GM23338 (cell line): Measurements from ENCODE around the gene MACF1. TPM values are rescaled to one million over a fixed set of nuclear protein-coding genes. Genes with fewer than 3 reads are reported as not detected.
A peak's percentile ranks its signal among the peaks of the same experiment; 100 is the strongest.

ENCODE experiments used
- ATAC-seq: fragments of 200-7000 bp; cut with Tn5 transposase; 3 replicates; pipeline ENCODE4 v1.9.1; 2020
- DNase-seq: peaks from one replicate; pipeline ENCODE4 v3.0.0-alpha.2; 2015; ENCODE audit warnings: low spot score
- H2AFZ ChIP-seq: fragments of 200-600 bp; sonication (generic); 2 replicates; pipeline ENCODE4 v1.8.0; 2016; ENCODE audit warnings: antibody characterized with exemption, mild to moderate bottlenecking, moderate library complexity
- H3F3A ChIP-seq: fragments of 200-600 bp; sonication (generic); replicated peaks from 2 replicates; pipeline ENCODE4 v1.8.0; 2017; ENCODE audit warnings: antibody characterized with exemption, mixed run types, low read depth
- H3K27ac ChIP-seq: fragments of 200-600 bp; sonication (generic); 2 replicates; pipeline ENCODE4 v1.6.1; 2016; ENCODE audit warnings: low read depth
- H3K27me3 ChIP-seq: fragments of 200-600 bp; sonication (generic); 2 replicates; pipeline ENCODE4 v1.8.0; 2016; ENCODE audit warnings: mild to moderate bottlenecking, mixed run types, moderate library complexity; ENCODE audit not compliant: insufficient read depth
- H3K36me3 ChIP-seq: fragments of 200-600 bp; sonication (generic); 2 replicates; pipeline ENCODE4 v1.8.0; 2016; ENCODE audit warnings: mild to moderate bottlenecking; ENCODE audit not compliant: insufficient read depth
- H3K4me1 ChIP-seq: fragments of 200-600 bp; sonication (generic); 2 replicates; pipeline ENCODE4 v1.8.0; 2016; ENCODE audit warnings: mild to moderate bottlenecking, moderate library complexity; ENCODE audit not compliant: insufficient read depth
- H3K4me2 ChIP-seq: fragments of 200-600 bp; sonication (generic); 2 replicates; pipeline ENCODE4 v1.7.1; 2017; ENCODE audit warnings: mixed run types
- H3K4me3 ChIP-seq: fragments of 200-600 bp; sonication (generic); 2 replicates; pipeline ENCODE4 v1.6.1; 2016; ENCODE audit warnings: mixed run types
- H3K79me2 ChIP-seq: fragments of 200-600 bp; sonication (generic); replicated peaks from 2 replicates; pipeline ENCODE4 v1.8.0; 2017; ENCODE audit warnings: mild to moderate bottlenecking; ENCODE audit not compliant: insufficient read depth
- H3K9me2 ChIP-seq: fragments of 200-600 bp; sonication (generic); 2 replicates; pipeline ENCODE4 v1.8.0; 2017; ENCODE audit not compliant: insufficient read depth
- H4K20me1 ChIP-seq: fragments of 200-600 bp; sonication (generic); replicated peaks from 2 replicates; pipeline ENCODE4 v1.8.0; 2017; ENCODE audit warnings: mild to moderate bottlenecking; ENCODE audit not compliant: insufficient read depth
- H3K27ac Mint-ChIP-seq: 2 replicates; pipeline ENCODE4 v1.8.0; 2020; ENCODE audit warnings: inconsistent platforms, mild to moderate bottlenecking, moderate library complexity, mixed read lengths
- H3K27me3 Mint-ChIP-seq: 3 replicates; pipeline ENCODE4 v1.8.0; 2022; ENCODE audit warnings: low read depth, mild to moderate bottlenecking, moderate library complexity, mixed read lengths, inconsistent platforms; ENCODE audit not compliant: insufficient read depth, poor library complexity
- H3K36me3 Mint-ChIP-seq: 3 replicates; pipeline ENCODE4 v1.8.0; 2021; ENCODE audit warnings: low read depth, mild to moderate bottlenecking, inconsistent platforms, moderate library complexity, mixed read lengths
- H3K4me1 Mint-ChIP-seq: 3 replicates; pipeline ENCODE4 v1.8.0; 2020; ENCODE audit warnings: mild to moderate bottlenecking, inconsistent platforms, mixed read lengths
- H3K4me3 Mint-ChIP-seq: 3 replicates; pipeline ENCODE4 v1.8.0; 2021; ENCODE audit warnings: moderate library complexity, mild to moderate bottlenecking, inconsistent platforms, mixed read lengths
- H3K9me3 Mint-ChIP-seq: 3 replicates; pipeline ENCODE4 v1.8.0; 2020; ENCODE audit warnings: moderate library complexity, mild to moderate bottlenecking, inconsistent platforms, mixed read lengths
- CREB1 ChIP-seq: fragments of 250-450 bp; sonication (Bioruptor Pico); IDR thresholded peaks from 2 replicates; pipeline ENCODE4 v1.5.0; 2020; ENCODE audit warnings: low read depth, mild to moderate bottlenecking, moderate library complexity
- CTCF ChIP-seq, 2 experiments: fragments of 200-600 bp in 1 of 2; sonication (generic) in 1 of 2; conservative IDR thresholded peaks; 2 replicates each; pipeline versions ENCODE4 v1.5.1 to v1.6.1; 2016 to 2017; ENCODE audit warnings: antibody characterized with exemption in 2 of 2, low read depth in 2 of 2, mild to moderate bottlenecking in 2 of 2, moderate library complexity in 1 of 2
- EZH2 ChIP-seq: fragments of 200-600 bp; sonication (generic); IDR thresholded peaks from one replicate; pipeline ENCODE4 v1.8.0; 2017; ENCODE audit warnings: antibody characterized with exemption, mild to moderate bottlenecking, low read depth; ENCODE audit not compliant: unreplicated experiment
- EZH2phosphoT487 ChIP-seq: fragments of 200-600 bp; sonication (generic); IDR thresholded peaks from one replicate; pipeline ENCODE4 v1.8.1; 2018; ENCODE audit warnings: antibody characterized with exemption; ENCODE audit not compliant: unreplicated experiment
- JUNB ChIP-seq: IDR thresholded peaks from one replicate; pipeline ENCODE4 v1.6.1; 2016; ENCODE audit warnings: antibody characterized with exemption; ENCODE audit not compliant: unreplicated experiment
- NANOG ChIP-seq: IDR thresholded peaks from 2 replicates; pipeline ENCODE4 v1.6.1; 2016; ENCODE audit warnings: antibody characterized with exemption, borderline replicate concordance
- POLR2AphosphoS5 ChIP-seq: IDR thresholded peaks from 2 replicates; pipeline ENCODE4 v1.6.1; 2016; ENCODE audit warnings: antibody characterized with exemption, low read depth
- STAT1 ChIP-seq: IDR thresholded peaks from one replicate; pipeline ENCODE4 v1.6.1; 2016; ENCODE audit warnings: antibody characterized with exemption; ENCODE audit not compliant: unreplicated experiment
- ZNF114 ChIP-seq: fragments of 250-450 bp; sonication (Bioruptor Pico); IDR thresholded peaks from 2 replicates; pipeline ENCODE4 v1.5.0; 2020; ENCODE audit warnings: mild to moderate bottlenecking, moderate library complexity
- ZNF331 ChIP-seq: fragments of 250-450 bp; sonication (Bioruptor Pico); IDR thresholded peaks from 2 replicates; pipeline ENCODE4 v1.5.0; 2020; ENCODE audit warnings: low read depth, mild to moderate bottlenecking, moderate library complexity
- polyA plus RNA-seq: library from polyadenylated mRNA; unstranded; fragments of >200 nt; fragmentation: Nextera tagmentation; extraction: Ambion mirVana; gene quantifications from 2 replicates; pipeline ENCODE4 v1.2.1, GENCODE V29; 2016
- total RNA-seq: library from RNA; depleted of rRNA; stranded (reverse); fragments of >200 nt; shearing (Covaris generic); gene quantifications from 2 replicates; pipeline ENCODE4 v1.2.3, GENCODE V29; 2014
- TF ChIP-seq, protein P1 (sequence below): fragments of 250-450 bp; sonication (Bioruptor Pico); IDR thresholded peaks from 2 replicates; pipeline ENCODE4 v1.5.0; 2020; ENCODE audit warnings: mild to moderate bottlenecking, moderate library complexity
- TF ChIP-seq, protein P2 (sequence below): IDR thresholded peaks from one replicate; pipeline ENCODE4 v1.6.1; 2018; ENCODE audit warnings: antibody characterized with exemption; ENCODE audit not compliant: unreplicated experiment
- TF ChIP-seq, protein P3 (sequence below): IDR thresholded peaks from 2 replicates; pipeline ENCODE4 v1.6.1; 2016; ENCODE audit warnings: antibody characterized with exemption

The MACF1 gene
- total and polyA plus RNA-seq, 2 experiments from 2014 or later: 104 to 399 TPM

GRCh38 chr1:39411526-39412478 is 207.3 kb downstream of the MACF1 start:
- Mint-ChIP-seq H3K27ac (no peak overlapping the region), H3K4me1 (peaks cover 55% of the 10 kb centered on the region), H3K36me3 (peaks cover 62% of the 10 kb centered on the region), H3K27me3 (peaks cover 26% of the 10 kb centered on the region), H3K9me3 (peaks cover 35% of the 10 kb centered on the region), H3K4me3 (peak overlapping the region; percentile 69)
- no peak for ATAC-seq
- Histone ChIP-seq H4K20me1 (peaks cover 41% of the 10 kb centered on the region), H3K9me2 (no peaks in the 10 kb centered on the region), H3K27me3 (no peaks in the 10 kb centered on the region), H3F3A (peaks cover 17% of the 10 kb centered on the region), H3K4me3 (peak overlapping the region; percentile 81), H3K4me1 (peaks cover 54% of the 10 kb centered on the region), H3K27ac (no peak overlapping the region), H2AFZ (no peak overlapping the region), H3K4me2 (peak overlapping the region; percentile 83), H3K36me3 (peaks cover 9% of the 10 kb centered on the region), H3K79me2 (peaks cover 63% of the 10 kb centered on the region)
- no peak for DNase-seq
- TF ChIP-seq CTCF (conservative IDR thresholded peaks at IDR 0.05; ENCODE audit: low read depth in 2 of 2) (no peak), EZH2 (no peak), NANOG (no peak), EZH2phosphoT487 (no peak), STAT1 (no peak), CREB1 (no peak), ZNF331 (no peak), JUNB (no peak), ZNF114 (CRISPR knock-in tag) (no peak), POLR2AphosphoS5 (no peak)
- TF ChIP-seq, protein P1, sequence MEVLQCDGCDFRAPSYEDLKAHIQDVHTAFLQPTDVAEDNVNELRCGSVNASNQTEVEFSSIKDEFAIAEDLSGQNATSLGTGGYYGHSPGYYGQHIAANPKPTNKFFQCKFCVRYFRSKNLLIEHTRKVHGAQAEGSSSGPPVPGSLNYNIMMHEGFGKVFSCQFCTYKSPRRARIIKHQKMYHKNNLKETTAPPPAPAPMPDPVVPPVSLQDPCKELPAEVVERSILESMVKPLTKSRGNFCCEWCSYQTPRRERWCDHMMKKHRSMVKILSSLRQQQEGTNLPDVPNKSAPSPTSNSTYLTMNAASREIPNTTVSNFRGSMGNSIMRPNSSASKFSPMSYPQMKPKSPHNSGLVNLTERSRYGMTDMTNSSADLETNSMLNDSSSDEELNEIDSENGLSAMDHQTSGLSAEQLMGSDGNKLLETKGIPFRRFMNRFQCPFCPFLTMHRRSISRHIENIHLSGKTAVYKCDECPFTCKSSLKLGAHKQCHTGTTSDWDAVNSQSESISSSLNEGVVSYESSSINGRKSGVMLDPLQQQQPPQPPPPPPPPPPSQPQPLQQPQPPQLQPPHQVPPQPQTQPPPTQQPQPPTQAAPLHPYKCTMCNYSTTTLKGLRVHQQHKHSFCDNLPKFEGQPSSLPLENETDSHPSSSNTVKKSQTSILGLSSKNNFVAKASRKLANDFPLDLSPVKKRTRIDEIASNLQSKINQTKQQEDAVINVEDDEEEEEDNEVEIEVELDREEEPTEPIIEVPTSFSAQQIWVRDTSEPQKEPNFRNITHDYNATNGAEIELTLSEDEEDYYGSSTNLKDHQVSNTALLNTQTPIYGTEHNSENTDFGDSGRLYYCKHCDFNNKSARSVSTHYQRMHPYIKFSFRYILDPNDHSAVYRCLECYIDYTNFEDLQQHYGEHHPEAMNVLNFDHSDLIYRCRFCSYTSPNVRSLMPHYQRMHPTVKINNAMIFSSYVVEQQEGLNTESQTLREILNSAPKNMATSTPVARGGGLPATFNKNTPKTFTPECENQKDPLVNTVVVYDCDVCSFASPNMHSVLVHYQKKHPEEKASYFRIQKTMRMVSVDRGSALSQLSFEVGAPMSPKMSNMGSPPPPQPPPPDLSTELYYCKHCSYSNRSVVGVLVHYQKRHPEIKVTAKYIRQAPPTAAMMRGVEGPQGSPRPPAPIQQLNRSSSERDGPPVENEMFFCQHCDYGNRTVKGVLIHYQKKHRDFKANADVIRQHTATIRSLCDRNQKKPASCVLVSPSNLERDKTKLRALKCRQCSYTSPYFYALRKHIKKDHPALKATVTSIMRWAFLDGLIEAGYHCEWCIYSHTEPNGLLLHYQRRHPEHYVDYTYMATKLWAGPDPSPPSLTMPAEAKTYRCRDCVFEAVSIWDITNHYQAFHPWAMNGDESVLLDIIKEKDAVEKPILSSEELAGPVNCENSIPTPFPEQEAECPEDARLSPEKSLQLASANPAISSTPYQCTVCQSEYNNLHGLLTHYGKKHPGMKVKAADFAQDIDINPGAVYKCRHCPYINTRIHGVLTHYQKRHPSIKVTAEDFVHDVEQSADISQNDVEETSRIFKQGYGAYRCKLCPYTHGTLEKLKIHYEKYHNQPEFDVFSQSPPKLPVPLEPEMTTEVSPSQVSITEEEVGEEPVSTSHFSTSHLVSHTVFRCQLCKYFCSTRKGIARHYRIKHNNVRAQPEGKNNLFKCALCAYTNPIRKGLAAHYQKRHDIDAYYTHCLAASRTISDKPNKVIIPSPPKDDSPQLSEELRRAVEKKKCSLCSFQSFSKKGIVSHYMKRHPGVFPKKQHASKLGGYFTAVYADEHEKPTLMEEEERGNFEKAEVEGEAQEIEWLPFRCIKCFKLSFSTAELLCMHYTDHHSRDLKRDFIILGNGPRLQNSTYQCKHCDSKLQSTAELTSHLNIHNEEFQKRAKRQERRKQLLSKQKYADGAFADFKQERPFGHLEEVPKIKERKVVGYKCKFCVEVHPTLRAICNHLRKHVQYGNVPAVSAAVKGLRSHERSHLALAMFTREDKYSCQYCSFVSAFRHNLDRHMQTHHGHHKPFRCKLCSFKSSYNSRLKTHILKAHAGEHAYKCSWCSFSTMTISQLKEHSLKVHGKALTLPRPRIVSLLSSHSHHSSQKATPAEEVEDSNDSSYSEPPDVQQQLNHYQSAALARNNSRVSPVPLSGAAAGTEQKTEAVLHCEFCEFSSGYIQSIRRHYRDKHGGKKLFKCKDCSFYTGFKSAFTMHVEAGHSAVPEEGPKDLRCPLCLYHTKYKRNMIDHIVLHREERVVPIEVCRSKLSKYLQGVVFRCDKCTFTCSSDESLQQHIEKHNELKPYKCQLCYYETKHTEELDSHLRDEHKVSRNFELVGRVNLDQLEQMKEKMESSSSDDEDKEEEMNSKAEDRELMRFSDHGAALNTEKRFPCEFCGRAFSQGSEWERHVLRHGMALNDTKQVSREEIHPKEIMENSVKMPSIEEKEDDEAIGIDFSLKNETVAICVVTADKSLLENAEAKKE (CRISPR knock-in tag): no peak
- TF ChIP-seq, protein P2, sequence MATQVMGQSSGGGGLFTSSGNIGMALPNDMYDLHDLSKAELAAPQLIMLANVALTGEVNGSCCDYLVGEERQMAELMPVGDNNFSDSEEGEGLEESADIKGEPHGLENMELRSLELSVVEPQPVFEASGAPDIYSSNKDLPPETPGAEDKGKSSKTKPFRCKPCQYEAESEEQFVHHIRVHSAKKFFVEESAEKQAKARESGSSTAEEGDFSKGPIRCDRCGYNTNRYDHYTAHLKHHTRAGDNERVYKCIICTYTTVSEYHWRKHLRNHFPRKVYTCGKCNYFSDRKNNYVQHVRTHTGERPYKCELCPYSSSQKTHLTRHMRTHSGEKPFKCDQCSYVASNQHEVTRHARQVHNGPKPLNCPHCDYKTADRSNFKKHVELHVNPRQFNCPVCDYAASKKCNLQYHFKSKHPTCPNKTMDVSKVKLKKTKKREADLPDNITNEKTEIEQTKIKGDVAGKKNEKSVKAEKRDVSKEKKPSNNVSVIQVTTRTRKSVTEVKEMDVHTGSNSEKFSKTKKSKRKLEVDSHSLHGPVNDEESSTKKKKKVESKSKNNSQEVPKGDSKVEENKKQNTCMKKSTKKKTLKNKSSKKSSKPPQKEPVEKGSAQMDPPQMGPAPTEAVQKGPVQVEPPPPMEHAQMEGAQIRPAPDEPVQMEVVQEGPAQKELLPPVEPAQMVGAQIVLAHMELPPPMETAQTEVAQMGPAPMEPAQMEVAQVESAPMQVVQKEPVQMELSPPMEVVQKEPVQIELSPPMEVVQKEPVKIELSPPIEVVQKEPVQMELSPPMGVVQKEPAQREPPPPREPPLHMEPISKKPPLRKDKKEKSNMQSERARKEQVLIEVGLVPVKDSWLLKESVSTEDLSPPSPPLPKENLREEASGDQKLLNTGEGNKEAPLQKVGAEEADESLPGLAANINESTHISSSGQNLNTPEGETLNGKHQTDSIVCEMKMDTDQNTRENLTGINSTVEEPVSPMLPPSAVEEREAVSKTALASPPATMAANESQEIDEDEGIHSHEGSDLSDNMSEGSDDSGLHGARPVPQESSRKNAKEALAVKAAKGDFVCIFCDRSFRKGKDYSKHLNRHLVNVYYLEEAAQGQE: no peak
- TF ChIP-seq, protein P3, sequence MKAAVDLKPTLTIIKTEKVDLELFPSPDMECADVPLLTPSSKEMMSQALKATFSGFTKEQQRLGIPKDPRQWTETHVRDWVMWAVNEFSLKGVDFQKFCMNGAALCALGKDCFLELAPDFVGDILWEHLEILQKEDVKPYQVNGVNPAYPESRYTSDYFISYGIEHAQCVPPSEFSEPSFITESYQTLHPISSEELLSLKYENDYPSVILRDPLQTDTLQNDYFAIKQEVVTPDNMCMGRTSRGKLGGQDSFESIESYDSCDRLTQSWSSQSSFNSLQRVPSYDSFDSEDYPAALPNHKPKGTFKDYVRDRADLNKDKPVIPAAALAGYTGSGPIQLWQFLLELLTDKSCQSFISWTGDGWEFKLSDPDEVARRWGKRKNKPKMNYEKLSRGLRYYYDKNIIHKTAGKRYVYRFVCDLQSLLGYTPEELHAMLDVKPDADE: no peak
